ENCODE data around the gene IWS1. TPM values are rescaled to one million over a fixed set of nuclear protein-coding genes. Genes with fewer than 3 reads are reported as not detected.

IWS1 gene
- total and polyA plus RNA-seq, 2 experiments from 2014 or later, result 45.9 to 47.8 TPM

DNA sequence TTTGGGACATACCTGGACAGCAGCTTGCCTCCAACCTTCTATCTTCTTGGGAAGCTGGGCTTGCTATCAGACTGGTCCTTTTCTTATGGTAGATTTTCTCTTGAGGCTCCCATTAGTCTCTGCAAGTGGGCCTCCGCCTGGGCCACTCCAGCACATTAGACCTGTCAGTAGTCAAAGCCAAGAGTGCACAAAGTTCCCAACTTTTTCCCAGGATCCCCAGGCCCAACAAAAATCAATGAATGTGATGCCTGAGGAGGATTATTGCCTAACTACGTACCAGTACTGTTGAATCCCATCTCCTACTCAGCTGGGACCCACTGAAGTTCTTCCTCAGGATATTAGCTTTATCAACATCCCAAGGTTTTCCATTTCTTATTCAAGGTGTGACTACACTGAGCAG is 56.3 kb downstream of the IWS1 start:
- Histone ChIP-seq H3K4me3 (no peak overlapping the region), H3K4me1 (ENCODE audit: insufficient read depth) (no peaks in the 10 kb centered on the region), H2AFZ (no peak overlapping the region), H3K9me2 (replicated peaks; ENCODE audit: insufficient read depth) (no peaks in the 10 kb centered on the region), H3K36me3 (replicated peaks; ENCODE audit: insufficient read depth, low read depth) (no peaks in the 10 kb centered on the region), H4K20me1 (ENCODE audit: insufficient read depth, poor library complexity, severe bottlenecking) (no peaks in the 10 kb centered on the region), H3K9me3 (ENCODE audit: low read depth) (no peaks in the 10 kb centered on the region), H3K4me2 (no peak overlapping the region), H3K27ac (no peak overlapping the region), H3K79me2 (no peaks in the 10 kb centered on the region), H3K27me3 (no peaks in the 10 kb centered on the region)
- DNase-seq (ENCODE audit: low spot score), result no peak
- TF ChIP-seq, protein P1, sequence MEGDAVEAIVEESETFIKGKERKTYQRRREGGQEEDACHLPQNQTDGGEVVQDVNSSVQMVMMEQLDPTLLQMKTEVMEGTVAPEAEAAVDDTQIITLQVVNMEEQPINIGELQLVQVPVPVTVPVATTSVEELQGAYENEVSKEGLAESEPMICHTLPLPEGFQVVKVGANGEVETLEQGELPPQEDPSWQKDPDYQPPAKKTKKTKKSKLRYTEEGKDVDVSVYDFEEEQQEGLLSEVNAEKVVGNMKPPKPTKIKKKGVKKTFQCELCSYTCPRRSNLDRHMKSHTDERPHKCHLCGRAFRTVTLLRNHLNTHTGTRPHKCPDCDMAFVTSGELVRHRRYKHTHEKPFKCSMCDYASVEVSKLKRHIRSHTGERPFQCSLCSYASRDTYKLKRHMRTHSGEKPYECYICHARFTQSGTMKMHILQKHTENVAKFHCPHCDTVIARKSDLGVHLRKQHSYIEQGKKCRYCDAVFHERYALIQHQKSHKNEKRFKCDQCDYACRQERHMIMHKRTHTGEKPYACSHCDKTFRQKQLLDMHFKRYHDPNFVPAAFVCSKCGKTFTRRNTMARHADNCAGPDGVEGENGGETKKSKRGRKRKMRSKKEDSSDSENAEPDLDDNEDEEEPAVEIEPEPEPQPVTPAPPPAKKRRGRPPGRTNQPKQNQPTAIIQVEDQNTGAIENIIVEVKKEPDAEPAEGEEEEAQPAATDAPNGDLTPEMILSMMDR (IDR thresholded peaks at IDR 0.05; ENCODE audit: poor library complexity), result no peak
- TF ChIP-seq EZH2 (IDR thresholded peaks at IDR 0.05; ENCODE audit: borderline replicate concordance) (no peak), EZH2phosphoT487 (IDR thresholded peaks at IDR 0.05; ENCODE audit: low read depth, severe bottlenecking, unreplicated experiment) (no peak)
- 97% methylated on average over 2 of the region's 2 CpGs for WGBS (ENCODE audit: low lambda C conversion rate, missing lambda C conversion rate)

DNA sequence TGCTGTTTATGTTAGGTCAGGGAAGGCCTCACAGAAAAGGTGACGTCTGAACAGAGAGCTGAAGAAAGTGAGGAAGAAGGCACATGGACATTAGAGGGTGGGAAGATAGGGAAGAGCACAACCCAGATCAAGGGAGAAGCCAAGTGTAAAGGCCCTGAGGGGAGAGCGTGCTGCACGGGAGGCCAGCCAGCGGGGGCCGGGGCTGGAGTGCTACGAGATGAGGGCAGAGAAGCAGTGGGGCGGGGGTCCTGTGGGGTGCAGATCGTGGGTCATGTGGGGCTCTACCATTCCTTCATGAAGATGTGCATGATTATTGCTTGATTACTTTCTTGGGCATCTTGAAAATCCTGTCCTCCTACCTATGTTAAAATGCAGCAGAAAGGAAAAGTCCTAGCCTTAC is 57.2 kb downstream of the IWS1 start:
- H3K27me3 ChIP-seq, result no peaks in the 10 kb centered on the region
- no peak overlapping the region for H3K27ac ChIP-seq
- H3K36me3 ChIP-seq (replicated peaks; ENCODE audit: insufficient read depth, low read depth), result no peaks in the 10 kb centered on the region
- H3K9me2 ChIP-seq (replicated peaks; ENCODE audit: insufficient read depth), result no peaks in the 10 kb centered on the region
- H3K4me2 ChIP-seq, result no peak overlapping the region
- H3K4me1 ChIP-seq (ENCODE audit: insufficient read depth), result no peaks in the 10 kb centered on the region
- H3K4me3 ChIP-seq, result no peak overlapping the region
- no peaks in the 10 kb centered on the region for H3K9me3 ChIP-seq (ENCODE audit: low read depth)
- no peak overlapping the region for H2AFZ ChIP-seq
- H3K79me2 ChIP-seq, result no peaks in the 10 kb centered on the region
- 82% methylated on average over 7 of the region's 8 CpGs for WGBS (ENCODE audit: low lambda C conversion rate, missing lambda C conversion rate)
- no peaks in the 10 kb centered on the region for H4K20me1 ChIP-seq (ENCODE audit: insufficient read depth, poor library complexity, severe bottlenecking)
- no peak for TF ChIP-seq EZH2 (IDR thresholded peaks at IDR 0.05; ENCODE audit: borderline replicate concordance)
- TF ChIP-seq, protein P1 (IDR thresholded peaks at IDR 0.05; ENCODE audit: poor library complexity), result no peak
- no peak for TF ChIP-seq EZH2phosphoT487 (IDR thresholded peaks at IDR 0.05; ENCODE audit: low read depth, severe bottlenecking, unreplicated experiment)
- DNase-seq (ENCODE audit: low spot score), result no peak

DNA sequence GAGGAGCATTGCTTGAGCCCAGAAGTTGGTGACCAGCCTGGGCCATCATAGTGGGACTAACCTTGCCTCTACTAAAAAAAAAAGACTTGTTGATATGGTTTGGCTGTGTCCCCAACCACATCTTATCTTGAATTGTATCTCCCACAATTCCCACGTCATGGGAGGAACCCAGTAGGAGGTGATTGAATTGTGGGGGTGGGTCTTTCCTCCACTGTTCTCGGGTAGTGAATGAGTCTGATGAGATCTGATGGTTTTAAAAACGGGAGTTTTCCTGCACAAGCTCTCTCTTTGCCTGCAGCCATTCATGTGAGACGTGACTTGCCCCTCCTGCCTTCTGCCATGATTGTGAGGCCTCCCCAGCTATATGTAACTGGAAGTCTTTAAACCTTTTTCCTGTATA is 61.0 kb downstream of the IWS1 start:
- Histone ChIP-seq H2AFZ (no peak overlapping the region), H3K9me3 (ENCODE audit: low read depth) (no peaks in the 10 kb centered on the region), H3K4me2 (no peak overlapping the region), H4K20me1 (ENCODE audit: insufficient read depth, poor library complexity, severe bottlenecking) (no peaks in the 10 kb centered on the region), H3K4me1 (ENCODE audit: insufficient read depth) (no peaks in the 10 kb centered on the region), H3K79me2 (no peaks in the 10 kb centered on the region), H3K27me3 (no peaks in the 10 kb centered on the region), H3K36me3 (replicated peaks; ENCODE audit: insufficient read depth, low read depth) (no peaks in the 10 kb centered on the region), H3K27ac (no peak overlapping the region), H3K9me2 (replicated peaks; ENCODE audit: insufficient read depth) (no peaks in the 10 kb centered on the region), H3K4me3 (no peak overlapping the region)
- no peak for DNase-seq (ENCODE audit: low spot score)
- WGBS (ENCODE audit: low lambda C conversion rate, missing lambda C conversion rate), result 81% methylated on average over 4 of the region's 4 CpGs
- TF ChIP-seq EZH2 (IDR thresholded peaks at IDR 0.05; ENCODE audit: borderline replicate concordance), result no peak

DNA sequence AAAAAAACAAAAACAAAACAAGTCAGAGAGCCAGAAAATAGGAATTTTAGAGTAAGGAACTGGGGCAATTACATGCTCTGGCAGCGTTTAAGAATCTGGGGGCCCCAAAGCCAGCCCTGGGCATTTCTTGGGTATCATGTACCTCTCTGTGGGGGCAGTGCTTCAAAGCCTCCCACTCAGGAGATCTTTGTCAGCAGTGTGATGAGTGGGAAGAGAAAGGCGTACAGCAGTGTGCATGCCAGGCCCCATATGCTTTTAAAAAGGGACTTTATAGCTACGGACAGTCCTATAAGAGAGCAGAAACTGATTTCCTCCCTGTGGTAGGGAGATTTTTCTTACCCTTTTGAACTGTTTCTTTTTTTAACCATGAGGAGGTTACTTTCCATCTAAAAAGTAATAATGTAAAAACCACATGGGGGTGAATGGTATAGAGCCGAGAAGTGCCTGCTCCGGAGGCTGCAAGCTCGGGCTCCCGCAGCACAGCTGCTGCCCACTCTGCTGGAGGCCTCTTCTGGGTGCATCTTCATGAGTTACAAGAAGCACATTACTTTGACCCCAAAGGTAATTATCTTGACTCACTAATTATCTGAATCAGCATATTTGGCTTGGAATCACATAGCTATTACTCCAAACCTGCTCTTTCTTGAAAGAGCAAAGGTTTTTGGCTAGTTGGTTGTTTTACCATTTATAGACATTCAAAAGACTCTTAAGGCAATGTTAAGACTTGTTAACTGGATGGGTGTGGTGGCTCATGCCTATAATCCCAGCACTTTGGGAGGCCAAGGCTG is 61.6 kb downstream of the IWS1 start:
- Histone ChIP-seq H3K4me1 (ENCODE audit: insufficient read depth) (no peaks in the 10 kb centered on the region), H4K20me1 (ENCODE audit: insufficient read depth, poor library complexity, severe bottlenecking) (no peaks in the 10 kb centered on the region), H3K4me3 (no peak overlapping the region), H3K27ac (no peak overlapping the region), H3K4me2 (no peak overlapping the region), H3K36me3 (replicated peaks; ENCODE audit: insufficient read depth, low read depth) (no peaks in the 10 kb centered on the region), H2AFZ (no peak overlapping the region), H3K79me2 (no peaks in the 10 kb centered on the region), H3K27me3 (no peaks in the 10 kb centered on the region), H3K9me2 (replicated peaks; ENCODE audit: insufficient read depth) (no peaks in the 10 kb centered on the region), H3K9me3 (ENCODE audit: low read depth) (no peaks in the 10 kb centered on the region)
- no peak for DNase-seq (ENCODE audit: low spot score)
- WGBS (ENCODE audit: low lambda C conversion rate, missing lambda C conversion rate), result 92% methylated on average over 7 of the region's 7 CpGs
- TF ChIP-seq EZH2phosphoT487 (IDR thresholded peaks at IDR 0.05; ENCODE audit: low read depth, severe bottlenecking, unreplicated experiment), result no peak
- TF ChIP-seq EZH2 (IDR thresholded peaks at IDR 0.05; ENCODE audit: borderline replicate concordance), result no peak
- TF ChIP-seq, protein P1 (IDR thresholded peaks at IDR 0.05; ENCODE audit: poor library complexity), result no peak
